PC-9 (cell line): ENCODE data around the gene DUSP2.

ENCODE experiments used
- CTCF ChIP-seq: fragments of 200-600 bp; sonication (generic); conservative IDR thresholded peaks from 2 replicates; pipeline ENCODE4 v1.6.1; 2017; ENCODE audit warnings: mixed run types, antibody characterized with exemption, mild to moderate bottlenecking, moderate library complexity
- EZH2 ChIP-seq: fragments of 200-600 bp; sonication (generic); IDR thresholded peaks from 2 replicates; pipeline ENCODE4 v1.8.0; 2017; ENCODE audit warnings: antibody characterized with exemption, low read depth

- TF ChIP-seq CTCF: peak; percentile 98
- TF ChIP-seq EZH2: no peak
Measured at GRCh38 chr2:96174251-96175144, 29.3 kb upstream of the DUSP2 start.
